ENCODE results near the gene SLC35G3.
"Not testable (repeated sequence)": the region's sequence is repeated elsewhere in the genome, so short reads cannot be mapped to it uniquely, and the experiment has no call there.

SLC35G3 gene

DNA sequence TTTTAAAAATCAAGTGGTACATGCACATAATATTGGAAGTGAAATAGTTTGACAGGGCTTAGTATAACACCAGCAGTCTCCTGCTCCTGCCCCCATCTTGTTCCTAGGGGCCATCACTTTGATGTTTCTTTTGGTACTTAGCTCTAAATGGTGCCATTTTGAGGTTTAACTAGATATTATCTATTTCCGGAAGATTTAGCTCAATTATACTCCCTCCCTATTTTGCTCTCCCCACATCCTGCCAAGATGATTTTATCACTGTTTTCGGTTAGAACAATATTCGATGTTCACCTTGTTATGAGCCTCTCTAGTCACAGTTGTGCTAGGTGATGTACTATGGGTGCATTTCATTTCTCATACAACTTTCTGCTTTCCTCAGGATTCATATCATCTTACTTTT, 20.0 kb upstream of the SLC35G3 start:
- no peak overlapping the region for H3K27ac ChIP-seq
- TF ChIP-seq, protein P1, sequence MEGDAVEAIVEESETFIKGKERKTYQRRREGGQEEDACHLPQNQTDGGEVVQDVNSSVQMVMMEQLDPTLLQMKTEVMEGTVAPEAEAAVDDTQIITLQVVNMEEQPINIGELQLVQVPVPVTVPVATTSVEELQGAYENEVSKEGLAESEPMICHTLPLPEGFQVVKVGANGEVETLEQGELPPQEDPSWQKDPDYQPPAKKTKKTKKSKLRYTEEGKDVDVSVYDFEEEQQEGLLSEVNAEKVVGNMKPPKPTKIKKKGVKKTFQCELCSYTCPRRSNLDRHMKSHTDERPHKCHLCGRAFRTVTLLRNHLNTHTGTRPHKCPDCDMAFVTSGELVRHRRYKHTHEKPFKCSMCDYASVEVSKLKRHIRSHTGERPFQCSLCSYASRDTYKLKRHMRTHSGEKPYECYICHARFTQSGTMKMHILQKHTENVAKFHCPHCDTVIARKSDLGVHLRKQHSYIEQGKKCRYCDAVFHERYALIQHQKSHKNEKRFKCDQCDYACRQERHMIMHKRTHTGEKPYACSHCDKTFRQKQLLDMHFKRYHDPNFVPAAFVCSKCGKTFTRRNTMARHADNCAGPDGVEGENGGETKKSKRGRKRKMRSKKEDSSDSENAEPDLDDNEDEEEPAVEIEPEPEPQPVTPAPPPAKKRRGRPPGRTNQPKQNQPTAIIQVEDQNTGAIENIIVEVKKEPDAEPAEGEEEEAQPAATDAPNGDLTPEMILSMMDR (conservative IDR thresholded peaks at IDR 0.05; ENCODE audit: low read depth), result no peak
- CTCF ChIA-PET, result interaction anchor here (0.6 to 1.0 kb wide), 2 partner anchors 18 to 313 kb away, joined by 3 to 7 read pairs; no protein-coding TSS in a partner anchor
- DNase-seq (ENCODE audit: low spot score), result no peak
- POLR2A ChIA-PET (ENCODE audit: low non-redundant PET), result no interaction called here

DNA sequence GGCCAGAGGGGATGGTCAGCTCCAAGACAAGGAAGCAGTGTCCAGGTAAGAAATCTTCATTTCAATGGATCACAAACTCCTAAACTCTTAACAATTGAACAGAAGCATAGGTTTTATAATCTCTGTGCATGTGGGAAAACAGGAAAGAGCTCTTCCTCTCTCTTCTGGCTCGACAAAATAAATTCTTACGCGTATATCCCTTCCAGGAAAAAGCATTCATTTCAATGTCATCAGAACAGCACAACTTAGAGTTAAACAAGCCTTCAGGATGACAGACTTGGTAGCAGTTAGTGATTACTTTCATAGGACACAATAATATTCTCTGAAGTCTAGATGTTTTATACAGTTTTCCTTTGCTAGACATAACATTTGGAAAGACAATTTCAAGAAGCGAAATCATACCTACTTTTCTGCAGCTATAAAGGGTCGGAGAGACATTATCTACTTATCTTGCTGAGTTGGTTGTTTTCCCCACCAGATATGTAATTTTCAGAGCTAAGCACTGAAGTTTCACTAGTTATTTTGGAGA, 19.3 kb upstream of the SLC35G3 start:
- CTCF ChIA-PET, result interaction anchor here (0.6 to 1.0 kb wide), 3 partner anchors 12 to 45 kb away, joined by 3 read pairs; no protein-coding TSS in a partner anchor
- TF ChIP-seq, protein P1 (conservative IDR thresholded peaks at IDR 0.05; ENCODE audit: low read depth), result no peak
- POLR2A ChIA-PET (ENCODE audit: low non-redundant PET), result no interaction called here
- DNase-seq (ENCODE audit: low spot score), result no peak
- H3K27ac ChIP-seq, result no peak overlapping the region

DNA sequence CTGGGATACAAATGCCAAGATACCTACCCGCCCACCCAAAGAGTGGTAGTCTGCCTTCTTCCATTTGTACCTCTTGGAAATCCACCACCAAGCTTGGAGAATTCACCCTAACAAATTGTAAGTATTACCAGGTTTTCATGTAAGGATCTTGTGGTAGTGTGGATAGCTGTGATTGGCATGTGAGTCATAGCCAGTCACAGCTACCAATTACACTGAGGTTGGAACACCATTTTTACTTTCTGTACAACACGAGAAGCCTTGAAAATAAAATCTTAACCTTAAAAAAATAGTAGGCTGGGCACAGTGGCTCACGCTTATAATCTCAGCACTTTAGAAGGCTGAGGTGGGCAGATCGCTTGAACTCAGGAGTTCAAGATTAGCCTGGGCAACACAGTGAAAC, 18.5 kb upstream of the SLC35G3 start:
- ChIA-PET CTCF (no interaction called here), POLR2A (ENCODE audit: low non-redundant PET) (no interaction called here)
- H3K27ac ChIP-seq, result no peak overlapping the region

DNA sequence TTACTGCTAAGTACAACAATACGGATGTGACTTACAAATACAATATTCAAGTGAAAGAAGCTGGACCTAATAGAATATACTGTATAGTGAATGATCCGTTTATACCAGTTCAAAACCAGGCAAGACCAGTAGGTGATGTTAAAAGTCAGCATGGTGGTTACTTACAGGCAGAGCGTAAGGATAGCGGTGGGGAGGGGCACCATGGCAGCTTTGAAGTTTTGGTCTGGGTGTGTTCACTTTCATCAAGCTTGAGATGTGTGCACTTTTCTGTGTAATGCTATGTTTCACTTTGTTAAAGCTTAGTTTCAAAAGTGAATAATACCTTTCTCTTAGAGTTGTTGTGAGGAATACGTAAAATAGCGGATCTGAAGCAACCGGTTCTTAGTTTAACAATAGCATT, 16.5 kb upstream of the SLC35G3 start:
- TF ChIP-seq, protein P1 (conservative IDR thresholded peaks at IDR 0.05; ENCODE audit: low read depth), result no peak
- POLR2A ChIA-PET (ENCODE audit: low non-redundant PET), result no interaction called here

More for the DNA sequence above, 18.5 kb upstream of the SLC35G3 start:
- DNase-seq (ENCODE audit: low spot score), result peak; percentile 8
- TF ChIP-seq, protein P1 (conservative IDR thresholded peaks at IDR 0.05; ENCODE audit: low read depth), result no peak

DNA sequence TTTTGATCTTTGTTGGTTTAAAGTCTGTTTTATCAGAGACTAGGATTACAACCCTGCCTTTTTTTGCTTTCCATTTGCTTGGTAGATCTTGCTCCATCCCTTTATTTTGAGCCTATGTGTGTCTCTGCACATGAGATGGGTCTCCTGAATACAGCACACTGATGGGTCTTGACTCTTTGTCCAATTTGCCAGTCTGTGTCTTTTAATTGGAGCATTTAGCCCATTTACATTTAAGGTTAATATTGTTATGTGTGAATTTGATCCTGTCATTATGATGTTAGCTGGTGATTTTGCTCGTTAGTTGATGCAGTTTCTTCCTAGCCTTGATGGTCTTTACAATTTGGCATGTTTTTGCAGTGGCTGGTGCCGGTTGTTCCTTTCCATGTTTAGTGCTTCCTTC, 8.4 kb upstream of the SLC35G3 start:
- CTCF ChIA-PET; POLR2A ChIA-PET (ENCODE audit: low non-redundant PET); H3K27ac ChIP-seq; DNase-seq (ENCODE audit: low spot score): not testable (repeated sequence)

More for the DNA sequence above, 16.5 kb upstream of the SLC35G3 start:
- H3K27ac ChIP-seq, result no peak overlapping the region
- DNase-seq (ENCODE audit: low spot score), result no peak
- CTCF ChIA-PET, result no interaction called here

DNA sequence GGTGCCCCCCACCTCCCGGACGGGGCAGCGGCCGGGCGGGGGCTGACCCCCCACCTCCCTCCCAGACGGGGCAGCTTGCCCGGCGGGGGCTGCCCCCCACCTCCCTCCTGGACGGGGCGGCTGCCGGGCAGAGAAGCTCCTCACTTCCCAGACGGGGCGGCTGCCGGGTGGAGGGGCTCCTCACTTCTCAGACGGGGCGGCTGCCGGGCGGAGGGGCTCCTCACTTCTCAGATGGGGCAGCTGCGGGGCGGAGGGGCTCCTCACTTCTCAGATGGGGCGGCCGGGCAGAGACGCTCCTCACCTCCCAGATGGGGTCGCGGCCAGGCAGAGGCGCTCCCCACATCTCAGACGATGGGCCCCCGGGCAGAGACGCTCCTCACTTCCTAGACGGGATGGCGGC, 869 bp upstream of the SLC35G3 start:
- CTCF ChIA-PET; POLR2A ChIA-PET (ENCODE audit: low non-redundant PET); DNase-seq (ENCODE audit: low spot score); H3K27ac ChIP-seq: not testable (repeated sequence)

DNA sequence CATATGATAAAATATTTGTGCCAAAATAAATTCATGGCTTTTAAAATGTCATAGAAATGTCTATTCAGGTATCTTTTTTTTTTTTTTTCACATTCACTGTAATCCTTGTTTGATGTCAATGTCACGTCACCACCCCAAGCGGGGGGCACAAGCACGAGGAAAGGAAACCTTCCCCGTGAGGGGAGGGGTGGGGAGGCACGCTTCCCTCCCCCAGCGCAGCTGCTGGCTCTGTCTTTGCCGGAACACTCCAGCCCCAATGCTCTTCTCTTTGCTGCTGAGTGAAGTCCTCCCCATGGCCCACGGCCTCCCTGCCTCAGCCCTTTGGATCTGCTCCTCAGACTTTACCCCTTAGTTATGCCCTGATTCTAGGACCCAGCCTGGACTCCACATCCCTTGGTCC, 1.5 kb downstream of the SLC35G3 start:
- TF ChIP-seq, protein P1 (conservative IDR thresholded peaks at IDR 0.05; ENCODE audit: low read depth), result no peak
- DNase-seq (ENCODE audit: low spot score), result no peak
- CTCF ChIA-PET, result no interaction called here
- no peak overlapping the region for H3K27ac ChIP-seq
- POLR2A ChIA-PET (ENCODE audit: low non-redundant PET), result no interaction called here
